Fibroblast of villous mesenchyme (primary cell): ENCODE measurements around the gene NDST3. TPM values are rescaled to one million over a fixed set of nuclear protein-coding genes. Genes with fewer than 3 reads are reported as not detected.
A peak's percentile ranks its signal among the peaks of the same experiment; 100 is the strongest.
"Not testable (repeated sequence)": the region's sequence is repeated elsewhere in the genome, so short reads cannot be mapped to it uniquely, and the experiment has no call there.

Experiments used
- DNase-seq: peaks from one replicate; pipeline ENCODE4 v3.0.0-alpha.2; 2010; ENCODE audit warnings: low read depth
- H3K4me3 ChIP-seq: 2 replicates; pipeline ENCODE4 v1.5.1; 2011; ENCODE audit warnings: low read depth, mild to moderate bottlenecking, low read length
- CTCF ChIP-seq: IDR thresholded peaks from 2 replicates; pipeline ENCODE4 v1.5.1; 2012; ENCODE audit warnings: low read depth, mild to moderate bottlenecking, low read length; ENCODE audit not compliant: insufficient read depth
- small RNA-seq: library from RNA; depleted of rRNA; stranded (forward); fragments of <200 nt; gene quantifications from one replicate; pipeline ENCODE3, GENCODE V24; 2012
- total RNA-seq: library from RNA; depleted of rRNA; stranded (reverse); fragments of >200 nt; gene quantifications from 2 replicates; pipeline ENCODE4 v1.2.3, GENCODE V29; 2012

NDST3 gene
- total RNA-seq, 1 donor, result under 0.01 TPM

- TF ChIP-seq CTCF, result no peak
- H3K4me3 ChIP-seq, result no peak overlapping the region
- peak; percentile 80 for DNase-seq
These were observed 253.6 kb downstream of the NDST3 start for GRCh38 chr4:118287711-118288451.

GRCh38 chr4:118289794-118290193, 255.5 kb downstream of the NDST3 start:
- DNase-seq, result peak; percentile 37
- TF ChIP-seq CTCF, result no peak
- no peak overlapping the region for H3K4me3 ChIP-seq

GRCh38 chr4:118290951-118291350, 256.7 kb downstream of the NDST3 start:
- no peak for TF ChIP-seq CTCF
- H3K4me3 ChIP-seq, result no peak overlapping the region
- no peak for DNase-seq

GRCh38 chr4:118296729-118297128, 262.4 kb downstream of the NDST3 start:
- no peak for DNase-seq
- no peak overlapping the region for H3K4me3 ChIP-seq
- no peak for TF ChIP-seq CTCF

- H3K4me3 ChIP-seq, DNase-seq: not testable (repeated sequence)
These were observed 265.3 kb downstream of the NDST3 start for GRCh38 chr4:118299619-118300018.

GRCh38 chr4:118307643-118308042, 273.4 kb downstream of the NDST3 start:
- no peak for TF ChIP-seq CTCF
- no peak overlapping the region for H3K4me3 ChIP-seq
- DNase-seq, result no peak

Small RNA genes within 50 kb of the gene (small RNA-seq; reads per million reads assigned to genes)
- gene SNORA24, result not detected
